Osteoblast (primary cell): ENCODE results near the gene LRP2. TPM values are rescaled to one million over a fixed set of nuclear protein-coding genes. Genes with fewer than 3 reads are reported as not detected.

Experiments used
- DNase-seq: peaks from one replicate; pipeline ENCODE4 v3.0.0; 2011; ENCODE audit warnings: low spot score, mixed read lengths; ENCODE audit not compliant: insufficient read length; ENCODE audit errors: missing footprints
- H2AFZ ChIP-seq: 2 replicates; pipeline ENCODE4 v1.6.0; 2011; ENCODE audit warnings: mild to moderate bottlenecking, low read length
- H3K27ac ChIP-seq: 2 replicates; pipeline ENCODE4 v1.5.1; 2011; ENCODE audit warnings: mild to moderate bottlenecking, low read depth, low read length, moderate library complexity
- H3K27me3 ChIP-seq: 2 replicates; pipeline ENCODE4 v1.6.0; 2012; ENCODE audit warnings: mild to moderate bottlenecking, control low read depth, inconsistent platforms, low read length, moderate library complexity; ENCODE audit not compliant: insufficient read depth
- H3K36me3 ChIP-seq: 2 replicates; pipeline ENCODE4 v1.5.1; 2011; ENCODE audit warnings: mild to moderate bottlenecking, low read length, control low read depth, moderate library complexity; ENCODE audit not compliant: insufficient read depth
- H3K4me1 ChIP-seq: 2 replicates; pipeline ENCODE4 v1.5.1; 2011; ENCODE audit warnings: mild to moderate bottlenecking, low read length, control low read depth, moderate library complexity; ENCODE audit not compliant: insufficient read depth
- H3K4me2 ChIP-seq: 2 replicates; pipeline ENCODE4 v1.6.0; 2011; ENCODE audit warnings: mild to moderate bottlenecking, low read length; ENCODE audit not compliant: insufficient read depth
- H3K4me3 ChIP-seq: fragments of 200-600 bp; sonication (generic); 3 replicates; pipeline ENCODE4 v1.5.1; 2012; ENCODE audit warnings: mild to moderate bottlenecking, low read length, inconsistent platforms; ENCODE audit not compliant: insufficient read depth
- H3K79me2 ChIP-seq: 2 replicates; pipeline ENCODE4 v1.6.0; 2012; ENCODE audit warnings: mild to moderate bottlenecking, low read length, control low read depth, inconsistent platforms; ENCODE audit not compliant: insufficient read depth
- H3K9me3 ChIP-seq: 2 replicates; pipeline ENCODE4 v1.5.1; 2011; ENCODE audit warnings: low read depth, low read length, control low read depth
- H4K20me1 ChIP-seq: 2 replicates; pipeline ENCODE4 v1.6.0; 2012; ENCODE audit warnings: mild to moderate bottlenecking, low read length, control low read depth; ENCODE audit not compliant: insufficient read depth
- CTCF ChIP-seq: IDR thresholded peaks from 2 replicates; pipeline ENCODE4 v1.5.1; 2011; ENCODE audit warnings: mild to moderate bottlenecking, low read depth, low read length, moderate library complexity; ENCODE audit errors: extremely low read depth
- total RNA-seq: library from RNA; depleted of rRNA; stranded (reverse); fragments of >200 nt; gene quantifications from 2 replicates; pipeline ENCODE4 v1.2.3, GENCODE V29; 2012

LRP2 gene
- total RNA-seq, 1 donor, result not detected

DNA sequence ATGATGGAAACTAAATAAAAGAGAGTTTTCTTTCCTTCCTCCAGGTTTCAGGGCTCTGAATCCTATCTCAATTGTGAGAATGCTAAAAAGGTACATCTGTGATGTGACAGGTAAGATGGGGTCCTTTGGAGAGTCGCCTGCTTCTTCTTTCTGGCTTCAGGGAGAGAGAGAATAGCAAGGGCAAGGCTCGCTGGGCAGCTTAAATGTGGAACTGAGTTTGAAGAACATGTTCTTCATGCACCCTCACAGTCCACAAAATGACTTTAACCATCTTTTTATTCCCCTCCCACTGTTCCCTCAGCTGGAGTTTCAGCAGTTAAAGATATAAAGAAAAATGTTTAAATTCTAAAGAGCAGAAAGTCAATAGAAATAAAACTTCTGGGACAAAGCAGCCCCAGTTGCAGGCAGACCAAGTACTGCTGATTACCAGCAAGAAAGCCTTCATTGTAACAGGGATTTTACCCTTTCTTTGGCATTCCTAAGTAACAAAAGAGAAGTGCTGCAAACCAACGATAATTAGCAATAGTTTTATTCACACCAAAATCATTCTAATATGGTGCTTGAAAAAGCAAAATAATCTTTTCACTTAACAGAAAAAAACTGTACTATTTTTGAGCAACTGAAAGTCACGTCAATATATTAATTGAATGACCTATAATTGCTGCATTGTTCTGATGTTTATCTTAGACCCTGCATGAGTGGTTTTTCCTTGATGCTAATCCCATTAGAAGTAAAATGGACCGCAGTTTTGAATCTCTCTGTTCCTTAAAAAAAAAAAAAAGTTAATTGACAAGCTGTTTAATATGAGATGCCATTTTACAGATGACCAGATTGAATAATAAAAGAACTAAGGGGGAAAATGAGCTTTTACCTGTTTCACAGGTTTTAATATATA is 61.5 kb downstream of the LRP2 start:
- Histone ChIP-seq H3K36me3 (no peaks in the 10 kb centered on the region), H3K27me3 (no peaks in the 10 kb centered on the region), H3K4me2 (no peak overlapping the region), H3K27ac (no peak overlapping the region), H3K4me1 (no peaks in the 10 kb centered on the region), H3K9me3 (no peaks in the 10 kb centered on the region), H3K4me3 (no peak overlapping the region), H3K79me2 (no peaks in the 10 kb centered on the region), H2AFZ (no peak overlapping the region), H4K20me1 (no peaks in the 10 kb centered on the region)
- TF ChIP-seq CTCF, result no peak
- DNase-seq, result no peak

- no peaks in the 10 kb centered on the region for H3K27me3 ChIP-seq
- no peak for DNase-seq
- TF ChIP-seq CTCF, result no peak
These were observed 64.3 kb downstream of the LRP2 start for GRCh38 chr2:169298007-169298406.

DNA sequence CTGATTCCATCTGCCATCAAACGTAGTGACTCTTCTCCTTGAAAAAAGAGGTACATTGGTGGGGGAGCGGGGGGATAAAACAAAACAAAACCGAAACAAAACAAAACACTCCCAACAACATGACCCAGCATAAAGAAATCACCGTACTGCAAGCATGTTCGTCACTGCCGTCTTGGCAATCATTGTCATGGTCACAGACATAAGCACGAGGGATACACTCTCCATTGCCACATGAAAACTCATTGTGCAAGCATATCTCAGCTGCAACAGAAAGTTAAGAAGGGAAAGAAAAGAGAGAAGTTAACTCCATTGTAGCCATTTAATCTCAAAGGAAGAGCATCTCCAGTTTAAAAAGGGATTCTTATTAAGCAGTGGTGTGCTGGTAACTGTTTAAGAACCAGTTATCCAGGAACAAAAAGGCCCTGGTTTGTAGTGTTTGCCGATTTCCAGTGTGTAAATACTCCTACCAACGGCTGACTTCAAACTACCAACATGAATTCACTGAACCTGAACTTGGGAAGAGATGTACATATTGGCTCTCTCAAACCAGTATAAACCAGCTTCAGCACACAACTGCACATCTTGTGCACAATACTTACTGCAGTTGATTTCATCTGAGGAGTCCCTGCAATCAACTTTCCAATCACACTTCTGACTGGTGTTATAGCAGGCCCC is 68.2 kb downstream of the LRP2 start:
- H3K27ac ChIP-seq, result no peak overlapping the region
- H3K9me3 ChIP-seq, result no peaks in the 10 kb centered on the region
- no peak overlapping the region for H3K4me3 ChIP-seq
- H2AFZ ChIP-seq, result no peak overlapping the region
- H3K36me3 ChIP-seq, result no peaks in the 10 kb centered on the region
- H3K4me1 ChIP-seq, result no peaks in the 10 kb centered on the region
- no peak for DNase-seq
- no peak overlapping the region for H3K4me2 ChIP-seq
- TF ChIP-seq CTCF, result no peak
- H3K79me2 ChIP-seq, result no peaks in the 10 kb centered on the region
- H4K20me1 ChIP-seq, result no peaks in the 10 kb centered on the region
- no peaks in the 10 kb centered on the region for H3K27me3 ChIP-seq

More at GRCh38 chr2:169298007-169298406, 64.3 kb downstream of the LRP2 start:
- Histone ChIP-seq H3K4me3 (no peak overlapping the region), H3K4me1 (no peaks in the 10 kb centered on the region), H3K36me3 (no peaks in the 10 kb centered on the region), H3K79me2 (no peaks in the 10 kb centered on the region), H3K4me2 (no peak overlapping the region), H2AFZ (no peak overlapping the region), H4K20me1 (no peaks in the 10 kb centered on the region), H3K27ac (no peak overlapping the region), H3K9me3 (no peaks in the 10 kb centered on the region)

DNA sequence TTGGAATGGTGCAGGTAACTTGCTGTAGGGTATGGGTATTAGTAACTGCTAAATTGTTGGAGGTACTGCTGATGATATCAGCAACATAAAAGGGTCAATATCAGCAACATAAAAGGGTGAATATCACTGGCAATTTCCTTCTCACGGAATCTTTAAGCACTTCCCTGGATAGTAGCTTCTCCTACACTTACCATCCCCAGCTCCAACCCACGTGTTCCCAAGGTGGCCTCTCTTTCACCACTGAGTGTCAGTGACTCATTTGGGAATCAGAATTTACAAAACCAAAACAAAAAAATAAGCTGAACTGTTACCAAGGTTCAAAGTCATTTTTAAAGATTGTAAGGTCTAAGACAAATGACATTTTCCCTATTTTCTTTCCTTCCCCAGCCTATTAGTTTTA is 70.8 kb downstream of the LRP2 start:
- H3K27ac ChIP-seq, result no peak overlapping the region
- no peak overlapping the region for H3K4me3 ChIP-seq
- H3K36me3 ChIP-seq, result no peaks in the 10 kb centered on the region
- no peak for TF ChIP-seq CTCF
- H3K79me2 ChIP-seq, result no peaks in the 10 kb centered on the region
- DNase-seq, result no peak
- H2AFZ ChIP-seq, result no peak overlapping the region
- H3K27me3 ChIP-seq, result no peaks in the 10 kb centered on the region
- H3K9me3 ChIP-seq, result no peaks in the 10 kb centered on the region
- no peak overlapping the region for H3K4me2 ChIP-seq
- H3K4me1 ChIP-seq, result no peaks in the 10 kb centered on the region
- H4K20me1 ChIP-seq, result no peaks in the 10 kb centered on the region
